GM15510 (cell line): ENCODE measurements around the gene NOL6.

Experiments
- POLR2A ChIP-seq: IDR thresholded peaks from 3 replicates; pipeline ENCODE4 v1.6.1; 2011; ENCODE audit warnings: borderline replicate concordance; ENCODE audit not compliant: insufficient read length; ENCODE audit errors: extremely low read depth

Gene NOL6

DNA sequence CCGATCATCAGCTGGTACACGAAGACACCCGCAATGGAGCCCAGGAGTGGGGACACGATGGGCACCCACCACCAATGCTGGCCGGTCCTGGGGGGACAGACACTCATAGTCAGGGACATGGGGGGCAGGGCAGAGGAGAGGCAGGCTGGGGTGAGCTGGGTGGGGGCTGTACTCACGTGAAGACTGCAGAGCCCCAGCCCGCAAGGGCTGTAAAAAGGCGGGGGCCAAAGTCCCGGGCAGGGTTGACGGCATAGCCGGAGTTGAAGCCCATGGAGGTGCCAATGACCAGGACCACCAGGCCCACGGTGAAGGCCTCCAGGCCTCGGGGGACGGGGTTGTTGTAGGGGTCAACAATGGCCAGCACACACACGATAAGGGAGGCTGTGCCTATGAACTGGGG, 31.6 kb downstream of the NOL6 start:
- no peak for TF ChIP-seq POLR2A

DNA sequence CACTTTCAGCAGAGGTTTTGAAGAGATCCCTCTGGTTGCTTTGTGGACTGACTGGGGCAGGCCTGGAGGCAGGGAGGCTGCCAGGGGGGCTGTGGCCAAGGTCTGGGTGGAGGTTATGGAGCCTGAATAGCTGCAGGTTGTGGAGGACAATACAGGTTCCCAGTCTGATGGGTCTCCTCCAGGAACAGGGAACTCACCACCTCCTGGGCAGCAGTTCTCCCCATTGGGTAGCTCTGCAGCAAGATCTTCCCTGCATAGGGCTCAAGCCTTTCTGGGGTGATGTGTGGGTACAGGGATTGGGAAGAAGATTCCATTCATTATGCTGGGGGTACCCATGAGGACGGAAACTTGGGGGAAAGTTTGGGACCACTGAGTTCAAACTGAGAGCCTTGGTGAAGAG, 33.1 kb downstream of the NOL6 start:
- TF ChIP-seq POLR2A, result no peak

DNA sequence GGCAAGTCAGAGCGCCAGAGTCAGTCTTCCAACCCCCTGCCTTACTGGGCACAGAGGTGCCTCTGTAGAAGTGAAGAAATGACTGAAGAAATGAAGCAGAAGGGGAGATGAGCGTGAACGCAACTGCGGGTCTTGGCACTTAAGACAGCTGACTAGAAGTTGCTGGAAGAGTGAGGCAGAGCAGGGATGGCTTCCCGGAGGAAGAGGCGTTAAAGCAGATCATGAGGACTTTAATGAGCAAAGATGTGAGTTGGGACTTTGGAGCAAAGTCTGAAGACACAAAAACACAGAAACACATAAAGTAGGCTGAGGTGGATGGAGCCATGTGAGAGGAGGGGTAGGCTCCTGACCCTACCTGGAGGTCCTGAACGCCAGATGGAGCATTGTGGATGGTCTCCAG, 33.5 kb downstream of the NOL6 start:
- no peak for TF ChIP-seq POLR2A

DNA sequence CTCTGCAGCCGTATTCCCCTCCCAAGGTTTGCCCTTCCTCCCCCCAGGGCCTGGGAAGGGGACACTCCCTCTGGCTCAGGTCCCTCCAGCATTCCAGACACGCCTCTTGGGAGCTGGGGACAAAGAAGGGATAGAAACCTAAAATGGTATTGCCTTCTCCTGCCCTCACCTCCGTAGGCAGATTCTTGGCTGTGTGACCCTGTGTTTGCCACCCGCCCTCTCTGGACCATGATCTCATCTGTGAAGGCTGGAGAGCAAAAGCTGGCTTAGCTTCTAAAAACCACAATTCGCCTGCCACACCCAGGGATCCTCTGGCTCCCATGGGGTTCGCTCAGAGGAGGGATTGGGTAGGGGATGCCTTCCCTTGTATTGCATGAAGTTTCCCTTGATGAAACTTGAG, 34.0 kb downstream of the NOL6 start:
- TF ChIP-seq POLR2A, result no peak

DNA sequence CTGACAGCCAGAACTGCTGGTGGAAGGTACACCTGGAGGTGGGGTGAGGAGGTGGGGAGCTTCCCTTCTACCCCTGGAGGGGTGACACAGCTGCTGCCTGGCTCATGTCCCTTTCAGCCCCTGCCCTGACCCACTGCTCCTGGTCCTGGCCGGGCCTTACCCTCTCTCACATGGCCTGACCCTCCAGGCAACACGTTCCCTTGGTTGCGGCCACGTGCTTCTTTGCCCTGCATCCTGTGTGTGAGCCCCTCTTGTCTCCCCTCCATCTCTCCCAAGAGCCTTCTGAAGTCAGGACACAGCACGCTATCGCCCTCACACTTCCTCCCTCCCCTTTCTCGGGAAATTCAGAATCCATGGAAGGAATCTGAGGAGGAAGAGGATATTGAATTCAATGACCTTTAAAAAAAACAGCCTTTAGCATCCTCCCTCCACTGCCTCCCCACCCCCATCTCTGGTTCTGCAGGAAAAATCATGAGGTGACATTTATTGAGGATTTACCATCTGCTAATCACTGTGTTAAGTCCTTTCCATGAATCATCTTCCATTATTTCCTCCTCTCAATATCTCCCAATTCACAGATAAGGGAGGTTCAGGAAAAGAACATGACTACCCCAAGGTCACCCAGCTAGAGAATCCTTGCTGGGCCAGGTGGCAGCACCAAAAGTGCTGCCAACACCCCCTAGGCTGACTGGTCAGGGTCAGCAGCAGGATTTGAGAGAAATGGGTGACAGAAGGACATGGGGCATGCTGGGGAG, 34.6 kb downstream of the NOL6 start:
- no peak for TF ChIP-seq POLR2A

DNA sequence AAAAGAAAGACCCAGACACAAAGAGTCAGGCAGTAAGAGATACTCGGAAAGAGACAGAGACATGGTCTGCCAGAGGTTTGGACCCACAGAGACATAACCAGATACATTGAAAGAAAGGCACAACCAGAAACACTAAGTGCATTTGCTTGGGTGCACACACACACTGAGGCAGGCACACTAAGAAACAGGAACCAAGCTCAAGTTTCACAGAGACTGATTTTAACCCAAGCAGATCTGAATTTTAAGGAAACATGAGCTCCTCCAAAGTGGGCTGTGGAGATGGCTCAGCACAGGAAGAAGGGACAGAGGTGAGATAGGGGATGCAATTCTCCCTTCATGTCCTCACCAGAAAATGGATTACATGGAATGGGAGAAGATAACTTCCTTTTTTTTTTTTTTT, 35.8 kb downstream of the NOL6 start:
- no peak for TF ChIP-seq POLR2A

DNA sequence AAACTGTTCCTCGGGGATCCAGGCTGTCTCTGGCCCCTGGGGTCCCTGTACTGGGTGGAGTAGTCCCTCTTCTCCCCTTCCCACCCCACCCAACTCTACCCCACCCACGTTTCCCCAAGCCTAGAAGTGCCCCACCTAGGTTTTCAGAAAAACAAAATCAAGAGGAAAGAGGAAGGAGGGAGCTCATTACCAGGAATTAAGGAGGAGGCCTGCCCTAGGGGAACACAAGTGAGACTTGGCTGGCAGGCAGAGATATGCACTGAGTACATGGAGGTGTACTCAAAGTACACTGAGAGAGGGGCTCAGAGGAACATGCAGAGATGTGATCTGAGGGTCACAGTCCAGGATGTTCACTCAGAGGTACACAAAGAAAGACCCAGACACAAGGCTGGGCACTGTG, 36.5 kb downstream of the NOL6 start:
- TF ChIP-seq POLR2A, result no peak

DNA sequence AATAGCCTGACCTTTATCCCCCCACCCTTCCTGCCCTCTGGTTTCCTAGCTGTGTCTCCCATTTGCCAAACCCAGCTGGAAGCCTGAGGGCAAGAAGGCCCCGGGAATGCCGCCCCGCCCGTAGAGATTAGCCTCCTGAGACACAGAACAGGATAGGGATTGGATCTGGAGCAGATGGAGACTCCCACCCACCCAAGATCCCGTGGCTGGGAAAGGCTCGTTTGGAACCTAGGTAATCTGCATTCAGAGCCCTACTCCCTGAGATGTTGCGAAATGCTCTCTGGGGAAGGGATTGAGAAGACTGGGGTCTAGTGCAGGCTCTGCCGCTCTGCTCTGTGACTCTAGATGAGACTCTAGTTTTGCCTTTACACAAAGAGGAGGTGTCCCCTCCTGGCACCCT, 37.3 kb downstream of the NOL6 start:
- no peak for TF ChIP-seq POLR2A

DNA sequence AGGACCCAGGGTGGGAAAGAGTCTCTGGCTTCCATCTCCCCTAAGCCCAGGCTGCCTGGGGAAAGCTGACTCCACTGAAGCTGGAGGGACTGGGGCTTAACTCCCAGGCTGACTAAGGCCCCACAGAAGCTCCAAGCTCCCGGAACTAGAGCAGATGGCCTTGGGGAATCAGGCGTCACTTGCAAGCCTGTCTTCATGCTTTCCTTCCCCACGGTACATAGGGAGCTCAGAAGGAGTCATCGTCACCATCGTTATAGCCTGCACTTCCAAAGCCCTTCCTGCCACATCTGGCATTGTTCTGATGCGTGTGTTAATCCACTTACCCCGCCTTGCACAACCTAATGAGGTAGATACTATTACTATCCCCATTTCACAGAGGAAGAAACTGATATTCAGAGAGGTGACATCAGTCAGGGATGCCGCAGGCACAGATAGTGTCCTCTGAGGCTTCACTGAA, 37.9 kb downstream of the NOL6 start:
- no peak for TF ChIP-seq POLR2A

DNA sequence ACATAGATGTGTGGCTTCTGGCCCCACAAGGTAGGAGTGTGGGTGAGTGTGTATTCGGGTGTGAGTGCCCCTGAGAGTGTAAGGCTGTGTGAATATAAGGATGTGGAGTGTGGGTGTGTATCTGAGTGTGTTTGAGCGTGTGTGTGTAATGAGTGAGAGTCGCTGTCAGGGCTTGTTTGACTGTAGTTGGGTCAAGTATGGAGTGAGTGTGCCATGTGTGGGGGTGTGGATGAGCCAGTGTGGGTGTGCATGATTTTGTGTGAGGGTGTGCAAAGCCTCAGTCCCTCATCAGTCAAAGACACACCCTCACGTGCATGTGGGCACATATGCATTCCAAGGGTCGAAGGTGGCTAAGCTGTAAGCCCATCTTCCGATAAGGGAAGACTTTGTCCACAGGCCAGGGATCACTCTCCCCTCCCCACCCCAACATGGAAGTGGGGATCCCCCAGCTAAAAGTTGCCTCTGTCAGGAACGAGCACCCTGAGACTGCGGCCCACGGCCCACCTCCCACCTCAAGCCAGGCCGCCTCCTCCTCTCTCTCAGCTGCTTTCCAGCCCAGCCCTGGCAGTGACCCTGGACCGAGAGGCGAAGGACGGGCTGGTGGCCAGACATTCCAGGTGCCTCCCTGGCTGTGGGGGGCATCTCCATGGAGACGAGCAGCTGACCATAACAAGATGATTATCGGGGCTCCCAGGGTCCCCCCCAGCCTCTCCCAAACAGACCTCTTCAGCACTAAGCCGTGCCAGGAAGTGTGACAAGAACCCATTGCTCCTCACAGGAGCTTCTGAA, 39.2 kb downstream of the NOL6 start:
- no peak for TF ChIP-seq POLR2A

DNA sequence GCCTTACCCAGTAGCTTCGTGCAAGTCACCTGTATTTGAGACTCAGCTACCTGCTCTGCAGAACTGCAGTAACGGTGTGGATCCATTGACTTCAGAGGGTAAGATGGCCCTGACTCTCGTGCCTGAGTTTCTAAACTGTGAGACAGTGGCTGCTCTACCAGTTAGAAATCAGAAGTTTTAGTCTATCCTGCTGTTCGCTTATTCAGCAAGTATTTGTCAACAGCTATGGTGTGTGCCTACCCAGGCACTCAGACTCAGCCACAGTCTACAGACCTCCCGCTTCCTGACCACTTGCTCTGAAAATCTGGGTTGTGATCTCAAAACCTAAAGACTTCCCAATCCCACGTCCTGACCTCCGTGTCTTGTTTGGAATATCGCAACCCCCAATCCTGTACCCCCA, 39.9 kb downstream of the NOL6 start:
- TF ChIP-seq POLR2A, result no peak

DNA sequence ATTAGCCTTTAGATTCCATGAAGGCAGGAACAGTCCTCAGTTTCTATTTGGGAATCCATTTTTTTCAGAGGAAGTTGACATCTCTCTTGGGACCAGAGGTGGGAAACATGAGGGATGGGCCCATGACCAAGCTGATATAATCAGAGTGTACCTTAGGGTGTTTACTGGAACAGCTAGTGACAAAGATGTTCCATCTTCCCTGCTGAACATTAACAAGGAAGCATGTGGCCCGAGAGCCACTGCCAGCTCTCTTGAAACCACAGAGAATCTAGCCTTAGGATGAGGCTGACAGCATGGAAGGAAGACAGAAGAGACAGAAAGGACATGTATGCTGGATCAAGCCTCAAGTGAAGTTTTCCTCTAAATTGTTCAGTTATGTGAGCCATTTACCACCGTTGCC, 42.3 kb downstream of the NOL6 start:
- TF ChIP-seq POLR2A, result no peak

DNA sequence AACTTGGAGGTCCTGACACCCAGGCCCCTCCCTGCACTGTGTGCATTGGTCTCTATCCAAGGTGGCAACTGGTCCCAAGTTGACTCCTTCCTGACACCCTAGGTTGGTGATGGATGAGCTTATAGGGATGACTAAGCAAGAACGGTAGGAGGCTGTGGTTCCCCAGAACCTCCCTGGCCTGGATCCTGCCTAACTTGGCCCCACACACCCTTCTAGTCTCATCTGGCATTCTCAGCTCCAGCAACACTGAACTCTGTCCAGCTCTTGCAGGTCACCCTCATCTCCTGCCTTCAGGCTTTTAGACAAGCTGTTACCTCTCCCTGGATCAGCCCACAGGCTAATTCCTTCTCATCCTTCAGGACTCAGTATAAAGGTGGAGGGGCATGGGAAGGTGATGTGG, 42.8 kb downstream of the NOL6 start:
- no peak for TF ChIP-seq POLR2A

DNA sequence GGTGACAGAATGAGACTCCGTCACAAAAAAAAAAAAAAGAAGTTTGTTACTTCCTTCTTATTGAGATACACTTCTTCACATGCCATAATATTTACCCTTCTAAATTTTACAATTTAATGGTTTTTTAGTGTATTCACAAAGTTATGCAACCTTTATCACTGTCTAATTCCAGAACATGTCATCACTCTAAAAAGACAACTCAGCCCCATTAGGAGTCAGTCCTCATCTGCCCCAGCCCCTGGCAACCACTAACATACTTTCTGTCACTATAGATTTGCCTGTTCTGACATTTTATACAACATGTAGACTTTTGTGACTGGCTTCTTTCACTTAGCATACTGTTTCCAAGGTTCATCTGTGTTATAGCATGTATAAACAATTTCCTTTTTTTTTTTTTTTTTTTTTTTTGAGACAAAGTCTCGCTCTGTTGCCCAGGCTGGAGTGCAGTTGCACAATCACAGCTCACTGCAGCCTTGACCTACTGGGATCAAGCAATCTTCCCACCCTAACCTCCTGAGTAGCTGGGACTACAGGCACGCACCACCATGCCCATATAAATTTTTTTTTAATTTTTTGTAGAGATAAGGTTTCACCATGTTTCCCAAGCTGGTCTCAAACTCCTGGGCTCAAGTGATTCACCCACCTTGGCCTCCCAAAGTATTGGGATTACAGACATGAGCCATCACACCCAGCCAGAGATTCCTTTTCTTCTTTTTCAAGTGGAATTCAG, 44.3 kb downstream of the NOL6 start:
- no peak for TF ChIP-seq POLR2A

DNA sequence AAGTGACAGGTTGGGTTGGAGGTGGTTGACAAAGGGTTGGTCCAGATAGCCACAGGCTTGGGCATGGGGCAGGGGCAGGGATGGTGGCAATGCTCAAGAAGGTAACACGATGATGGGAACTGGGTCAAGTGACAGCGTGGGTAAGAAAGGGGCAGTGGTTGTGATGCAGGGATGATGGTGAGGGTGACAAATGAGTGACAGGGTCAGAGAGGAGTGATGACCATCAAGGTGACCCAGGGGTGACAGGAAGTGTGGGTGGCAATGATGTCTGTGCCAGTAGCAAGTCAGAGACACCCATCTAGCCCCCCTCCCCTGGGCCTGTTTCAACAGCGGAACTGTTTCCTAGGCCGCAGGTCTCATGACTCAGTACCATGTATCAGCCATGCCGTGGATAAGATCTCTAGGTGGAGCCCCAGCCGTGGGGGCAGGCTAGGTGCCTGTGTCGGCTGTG, 46.9 kb downstream of the NOL6 start:
- TF ChIP-seq POLR2A, result no peak
